Measurements from ENCODE around the gene MBD6. TPM values are rescaled to one million over a fixed set of nuclear protein-coding genes. Genes with fewer than 3 reads are reported as not detected.
A peak's percentile ranks its signal among the peaks of the same experiment; 100 is the strongest.

MBD6 gene
- total RNA-seq, 4 donors from 2014 or later, result 38.0 to 144 (median 71.5) TPM

DNA sequence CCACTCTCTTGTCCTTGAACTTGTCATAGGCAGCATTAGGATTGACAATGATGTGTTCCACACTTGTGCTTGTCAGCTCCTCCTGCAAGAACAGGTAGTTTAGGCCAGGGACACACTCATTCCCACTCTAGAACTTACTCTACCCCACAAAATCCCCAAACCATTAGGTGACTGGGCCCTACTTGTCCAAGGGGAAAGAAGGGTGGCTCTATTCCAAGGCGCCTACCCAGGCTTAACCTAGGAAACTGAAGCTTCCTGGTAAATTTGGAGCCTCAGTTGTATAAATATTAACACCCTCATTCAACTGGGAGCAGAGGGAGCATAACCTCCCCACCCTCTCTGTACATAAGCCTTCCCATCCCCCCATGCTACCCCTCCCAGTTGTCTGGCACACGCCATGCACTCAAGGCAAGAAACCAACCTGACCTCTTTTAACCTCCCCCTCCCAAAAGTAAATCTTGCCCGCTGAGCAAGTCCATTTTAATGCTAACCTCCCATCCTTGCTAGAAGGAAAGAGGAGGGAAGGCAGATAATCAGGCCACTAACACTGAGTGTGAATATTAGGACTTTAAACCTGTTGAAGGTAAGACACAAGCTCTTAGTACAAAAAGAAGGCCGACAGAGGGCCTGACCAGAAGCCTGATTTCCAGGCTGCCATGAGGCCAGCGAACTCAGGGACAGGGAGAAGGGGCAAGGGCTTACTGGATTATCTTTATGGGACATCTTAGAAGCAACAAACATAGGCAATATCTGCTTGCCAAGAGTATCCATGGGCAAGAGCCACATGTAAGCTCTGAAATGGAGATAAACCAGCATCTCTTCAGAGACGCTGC is 13.4 kb downstream of the MBD6 start:
- H3K27me3 ChIP-seq, result no peaks in the 10 kb centered on the region
- no peak for DNase-seq
- no peak overlapping the region for H3K4me3 ChIP-seq
- H3K9me3 ChIP-seq, result no peaks in the 10 kb centered on the region
- no peak for TF ChIP-seq POLR2A (IDR thresholded peaks at IDR 0.05)
- TF ChIP-seq, protein P1, sequence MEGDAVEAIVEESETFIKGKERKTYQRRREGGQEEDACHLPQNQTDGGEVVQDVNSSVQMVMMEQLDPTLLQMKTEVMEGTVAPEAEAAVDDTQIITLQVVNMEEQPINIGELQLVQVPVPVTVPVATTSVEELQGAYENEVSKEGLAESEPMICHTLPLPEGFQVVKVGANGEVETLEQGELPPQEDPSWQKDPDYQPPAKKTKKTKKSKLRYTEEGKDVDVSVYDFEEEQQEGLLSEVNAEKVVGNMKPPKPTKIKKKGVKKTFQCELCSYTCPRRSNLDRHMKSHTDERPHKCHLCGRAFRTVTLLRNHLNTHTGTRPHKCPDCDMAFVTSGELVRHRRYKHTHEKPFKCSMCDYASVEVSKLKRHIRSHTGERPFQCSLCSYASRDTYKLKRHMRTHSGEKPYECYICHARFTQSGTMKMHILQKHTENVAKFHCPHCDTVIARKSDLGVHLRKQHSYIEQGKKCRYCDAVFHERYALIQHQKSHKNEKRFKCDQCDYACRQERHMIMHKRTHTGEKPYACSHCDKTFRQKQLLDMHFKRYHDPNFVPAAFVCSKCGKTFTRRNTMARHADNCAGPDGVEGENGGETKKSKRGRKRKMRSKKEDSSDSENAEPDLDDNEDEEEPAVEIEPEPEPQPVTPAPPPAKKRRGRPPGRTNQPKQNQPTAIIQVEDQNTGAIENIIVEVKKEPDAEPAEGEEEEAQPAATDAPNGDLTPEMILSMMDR (IDR thresholded peaks at IDR 0.05), result no peak
- no peaks in the 10 kb centered on the region for H3K4me1 ChIP-seq
- H3K36me3 ChIP-seq, result peaks cover 0 to 77% (median 0%) of the 10 kb centered on the region in 3 donors
- H3K27ac ChIP-seq, result peak overlapping the region in 1 of 4 donors; percentile 25

DNA sequence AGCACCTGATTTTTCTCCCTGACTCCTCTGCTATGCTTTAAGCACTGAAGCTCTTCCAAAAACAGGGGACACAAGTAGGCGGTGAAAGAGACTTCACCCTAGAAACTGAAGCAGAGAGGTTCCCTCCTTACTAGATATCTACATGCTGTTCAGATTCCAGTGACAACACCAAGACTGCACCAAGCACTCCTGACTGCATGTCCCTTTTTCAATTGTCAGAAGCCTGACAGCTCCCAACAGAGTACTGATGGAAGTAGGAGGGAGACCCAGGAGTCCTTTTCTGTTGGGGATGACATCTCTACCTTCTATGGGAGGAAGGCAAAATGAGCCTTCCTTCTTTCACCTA is 13.9 kb downstream of the MBD6 start:
- H3K27me3 ChIP-seq, result no peaks in the 10 kb centered on the region
- no peaks in the 10 kb centered on the region for H3K4me1 ChIP-seq
- no peak overlapping the region for H3K4me3 ChIP-seq
- H3K27ac ChIP-seq, result no peak overlapping the region
- H3K9me3 ChIP-seq, result no peaks in the 10 kb centered on the region
- no peak for TF ChIP-seq POLR2A (IDR thresholded peaks at IDR 0.05)
- TF ChIP-seq, protein P1 (IDR thresholded peaks at IDR 0.05), result no peak
- H3K36me3 ChIP-seq, result peaks cover 0 to 71% (median 0%) of the 10 kb centered on the region in 3 donors
- DNase-seq, result no peak

DNA sequence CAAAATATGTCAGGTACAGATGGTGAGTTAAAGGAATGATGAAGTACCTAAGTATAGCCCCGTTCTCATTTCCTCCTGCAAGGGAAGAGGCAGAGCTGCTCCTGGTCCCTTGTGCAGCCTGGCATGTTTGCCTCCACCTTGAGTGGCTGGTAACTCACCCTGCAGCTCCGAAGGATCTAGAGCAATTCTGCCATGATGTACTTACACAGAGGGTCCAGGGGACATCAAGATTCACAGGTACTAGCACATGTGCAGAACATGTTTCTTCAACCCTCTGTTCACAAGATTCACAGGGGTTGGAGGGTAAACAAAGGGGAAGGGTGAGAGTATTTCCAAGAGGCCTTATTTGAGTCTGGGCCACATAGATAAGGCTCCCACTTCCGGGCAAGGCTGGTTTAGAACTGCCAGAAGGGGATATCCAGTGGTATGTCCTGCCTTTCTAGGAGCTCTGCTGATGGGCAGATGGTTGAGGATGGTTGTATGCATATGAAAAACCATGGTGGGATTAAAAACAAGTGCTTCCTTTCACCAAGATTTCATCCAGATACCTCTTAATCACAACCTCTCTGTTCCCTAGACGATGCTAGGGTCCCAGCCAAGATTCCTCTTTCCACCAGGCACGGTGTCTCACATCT is 16.6 kb downstream of the MBD6 start:
- H3K9me3 ChIP-seq, result no peaks in the 10 kb centered on the region
- no peak overlapping the region for H3K27ac ChIP-seq
- no peak overlapping the region for H3K4me3 ChIP-seq
- no peak for TF ChIP-seq POLR2A (IDR thresholded peaks at IDR 0.05)
- TF ChIP-seq, protein P1 (IDR thresholded peaks at IDR 0.05), result no peak
- DNase-seq, result no peak
- peaks cover 0 to 44% (median 0%) of the 10 kb centered on the region in 3 donors for H3K36me3 ChIP-seq
- H3K4me1 ChIP-seq, result no peaks in the 10 kb centered on the region
- no peaks in the 10 kb centered on the region for H3K27me3 ChIP-seq

DNA sequence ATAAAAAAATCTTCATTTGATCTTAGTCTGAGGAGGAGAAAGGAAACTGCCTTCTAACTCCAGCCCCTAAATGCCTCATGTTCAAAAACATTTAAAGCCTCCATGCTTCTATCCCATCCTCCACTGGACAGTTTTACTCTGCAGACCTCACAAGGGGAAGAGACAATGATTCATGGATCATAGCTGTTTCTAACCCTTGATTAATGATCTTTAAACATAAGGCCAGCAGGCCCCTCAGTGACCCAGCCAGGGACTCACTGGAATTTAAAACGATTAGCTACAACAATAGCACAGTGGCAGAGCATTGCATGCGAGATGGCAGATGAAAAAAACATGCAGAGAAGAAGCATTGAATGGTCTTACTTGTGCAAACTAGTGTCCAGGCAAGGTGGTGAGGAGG is 18.4 kb downstream of the MBD6 start:
- H3K4me1 ChIP-seq, result peaks cover 0 to 13% (median 0%) of the 10 kb centered on the region in 4 donors

DNA sequence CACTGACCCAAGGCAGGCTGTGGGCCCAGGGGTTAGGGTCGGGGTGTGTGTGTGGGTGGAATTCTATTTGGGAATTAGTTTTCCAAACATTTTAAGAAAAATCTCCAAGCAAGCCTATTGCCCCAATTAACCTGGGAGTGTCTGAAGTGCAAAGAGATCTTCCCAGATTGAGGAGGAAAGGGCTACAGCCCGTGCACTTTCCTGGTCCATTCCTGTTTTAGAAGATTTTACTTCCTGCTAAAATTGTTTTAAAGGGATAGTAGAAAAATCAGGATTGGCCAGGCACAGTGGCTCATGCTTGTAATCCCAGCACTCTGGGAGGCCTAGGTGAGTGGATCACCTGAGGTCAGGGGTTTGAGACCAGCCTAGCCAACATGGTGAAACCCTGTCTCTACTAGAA is 19.1 kb downstream of the MBD6 start:
- DNase-seq, result no peak
- Histone ChIP-seq H3K27ac (peak overlapping the region in 1 of 4 donors; percentile 13), H3K4me3 (no peak overlapping the region), H3K4me1 (peaks cover 0 to 16% (median 0%) of the 10 kb centered on the region in 4 donors), H3K36me3 (peaks cover 0 to 31% (median 0%) of the 10 kb centered on the region in 3 donors), H3K27me3 (no peaks in the 10 kb centered on the region), H3K9me3 (no peaks in the 10 kb centered on the region)
- TF ChIP-seq, protein P1 (IDR thresholded peaks at IDR 0.05), result no peak
- no peak for TF ChIP-seq POLR2A (IDR thresholded peaks at IDR 0.05)

More for the DNA sequence above, 18.4 kb downstream of the MBD6 start:
- Histone ChIP-seq H3K27ac (no peak overlapping the region), H3K9me3 (no peaks in the 10 kb centered on the region), H3K27me3 (no peaks in the 10 kb centered on the region), H3K36me3 (peaks cover 0 to 31% (median 0%) of the 10 kb centered on the region in 3 donors), H3K4me3 (no peak overlapping the region)
- TF ChIP-seq, protein P1 (IDR thresholded peaks at IDR 0.05), result no peak
- no peak for TF ChIP-seq POLR2A (IDR thresholded peaks at IDR 0.05)
- DNase-seq, result no peak

Data from Peyer's patch (tissue), 4 donors.